CD4-positive, alpha-beta T cell treated with Interleukin-6 at 100 ng/mL for 8 hours (primary cell): ENCODE measurements around the gene CRADD.
"Not testable (repeated sequence)": the region's sequence is repeated elsewhere in the genome, so short reads cannot be mapped to it uniquely, and the experiment has no call there.

Source experiments
- DNase-seq: peaks from one replicate; pipeline ENCODE4 v3.0.0-alpha.2; 2020; ENCODE audit warnings: mixed read lengths, low spot score

Gene CRADD

DNA sequence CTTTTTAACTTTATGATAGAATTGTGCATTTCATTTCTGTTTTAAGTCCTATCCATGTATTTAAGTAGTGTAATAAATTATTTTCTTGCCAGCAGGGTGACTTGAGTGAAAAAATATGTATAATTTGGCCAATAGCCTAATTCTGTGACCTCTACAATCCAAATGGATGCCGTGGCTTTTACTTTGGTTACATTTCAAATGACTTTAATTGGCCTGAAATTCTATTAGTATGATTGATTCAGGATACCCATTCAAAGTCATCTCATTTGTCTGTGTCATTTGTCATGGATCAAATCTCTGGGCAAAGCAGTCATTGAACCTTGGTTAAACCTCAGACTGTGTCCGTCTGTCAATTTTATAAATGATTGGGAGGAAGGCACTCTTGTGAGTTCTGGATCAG lies 29.6 kb downstream of the CRADD start:
- no peak for DNase-seq

DNA sequence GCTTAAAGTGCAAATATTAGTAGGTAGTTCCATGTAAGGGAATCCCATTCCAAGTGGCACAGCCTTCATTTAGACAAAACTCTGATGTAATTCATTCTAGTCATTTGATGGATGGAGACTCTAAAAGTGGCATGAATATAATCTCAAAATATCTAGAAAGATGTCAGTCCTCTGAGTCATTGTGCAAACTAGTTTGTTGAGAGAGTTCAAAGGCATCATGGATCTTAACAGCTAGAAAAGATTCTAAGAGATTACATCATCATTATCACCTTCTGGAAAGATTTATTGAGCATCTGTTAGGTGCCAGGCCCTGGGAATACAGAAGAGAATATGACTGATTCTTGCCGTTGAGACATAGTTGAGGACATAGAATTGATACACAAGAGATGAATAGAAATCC lies 30.7 kb downstream of the CRADD start:
- DNase-seq = no peak

DNA sequence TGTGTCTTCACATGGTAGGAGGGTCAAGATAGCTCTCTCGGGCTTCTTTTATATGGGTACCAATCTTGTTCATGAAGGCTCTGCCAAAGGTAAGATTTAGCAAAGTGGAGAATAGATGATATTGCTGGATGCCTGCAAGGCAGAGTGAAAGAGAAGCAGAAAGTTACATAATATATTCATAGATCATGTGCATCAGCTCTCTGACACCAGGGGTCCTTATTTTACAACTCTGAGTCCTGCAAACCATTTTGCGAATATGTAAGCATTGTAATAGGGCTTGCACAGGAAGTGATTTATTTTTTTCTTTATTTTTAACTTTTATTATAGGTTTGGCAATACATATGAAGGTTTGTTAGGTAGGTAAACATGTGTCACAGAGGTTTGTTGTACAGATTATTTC lies 31.8 kb downstream of the CRADD start:
- no peak for DNase-seq

DNA sequence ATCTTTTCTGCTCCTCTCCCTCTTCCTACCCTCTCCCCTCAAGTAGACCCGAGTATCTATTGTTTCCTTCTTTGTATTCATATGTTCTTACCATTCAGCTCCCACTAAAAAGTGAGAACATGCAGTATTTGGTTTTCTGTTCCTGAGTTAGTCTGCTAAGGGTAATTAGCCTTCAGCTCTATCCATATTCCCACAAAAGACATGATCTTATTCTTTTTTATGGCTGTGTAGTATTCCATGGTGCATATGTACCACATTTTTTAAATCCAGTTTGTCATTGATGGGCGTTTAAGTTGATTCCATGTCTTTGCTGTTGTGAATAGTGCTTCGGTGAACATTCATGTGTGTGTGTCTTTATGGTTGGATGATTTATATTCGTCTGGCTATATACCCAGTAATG lies 32.2 kb downstream of the CRADD start:
- DNase-seq = no peak

DNA sequence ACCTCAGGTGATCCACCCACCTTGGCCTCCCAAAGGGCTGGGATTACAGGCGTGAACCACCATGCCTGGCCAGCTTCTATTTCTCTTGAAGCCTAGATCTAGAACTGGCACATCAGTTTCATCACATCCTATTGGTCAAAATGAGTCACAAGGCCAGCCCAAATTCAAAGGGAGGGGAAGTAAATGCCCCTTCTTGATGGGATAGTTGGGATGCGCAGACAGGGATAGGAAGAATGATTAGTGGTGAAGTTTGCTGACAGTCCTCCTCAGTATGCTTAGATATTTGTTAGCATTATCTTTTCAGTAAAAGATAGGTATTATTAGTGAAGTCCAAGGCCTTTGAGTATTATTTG lies 33.4 kb downstream of the CRADD start:
- DNase-seq = no peak

DNA sequence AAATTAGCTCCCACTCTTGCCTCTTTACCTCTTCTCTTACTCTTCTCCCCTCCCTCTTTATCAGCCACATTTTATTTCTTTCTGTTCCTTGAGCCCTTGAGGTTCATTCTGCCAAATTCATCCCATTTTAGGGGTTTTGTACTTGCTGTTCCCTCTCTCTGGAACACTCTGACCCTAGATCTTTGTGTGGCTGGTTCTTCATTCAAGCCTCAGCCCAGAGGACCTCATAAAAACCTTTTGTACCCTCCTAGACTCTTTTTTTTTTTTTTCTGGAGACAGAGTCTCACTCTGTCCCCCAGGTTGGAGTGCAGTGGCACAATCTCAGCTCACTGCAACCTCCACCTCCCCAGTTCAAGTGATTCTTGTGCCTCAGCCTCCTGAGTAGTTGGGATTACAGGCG lies 34.3 kb downstream of the CRADD start:
- DNase-seq = not testable (repeated sequence)

DNA sequence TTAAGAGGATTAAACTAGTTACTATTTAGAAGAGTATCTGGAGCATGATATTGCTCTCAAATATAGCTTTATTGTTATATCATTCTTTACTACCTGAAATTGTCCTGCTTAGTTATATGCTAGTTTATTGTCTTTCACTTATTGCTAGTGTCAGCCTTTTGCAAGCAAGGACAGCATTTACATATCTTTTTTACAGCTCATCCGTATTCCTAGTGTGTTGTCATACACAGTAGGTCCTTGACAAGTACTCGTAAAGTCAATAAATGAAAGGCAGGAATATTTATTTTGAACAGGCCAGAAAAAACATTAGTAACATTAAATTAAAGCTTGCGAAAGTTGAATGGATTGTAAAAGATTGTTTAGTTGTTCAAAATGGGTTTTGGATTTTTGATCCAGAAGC lies 35.0 kb downstream of the CRADD start:
- no peak for DNase-seq

DNA sequence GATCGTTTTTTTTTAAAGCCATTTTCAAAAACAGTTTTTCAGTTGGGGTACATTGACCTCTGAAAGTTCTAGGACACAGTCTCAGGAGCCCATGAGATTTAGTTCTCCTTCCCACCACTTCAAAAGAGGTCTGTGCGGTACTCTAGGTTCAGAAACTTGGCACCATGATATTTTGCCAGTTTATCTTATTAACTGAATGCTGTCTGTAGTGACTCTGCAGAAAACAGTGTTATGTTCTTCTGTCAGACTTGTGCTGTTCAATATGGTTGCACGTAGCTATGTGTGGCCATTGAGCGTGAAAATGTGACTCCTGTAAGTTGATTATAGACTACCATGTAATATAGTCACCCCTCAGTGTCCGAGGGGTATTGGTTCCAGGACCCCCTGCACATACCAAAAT lies 35.9 kb downstream of the CRADD start:
- DNase-seq = no peak

DNA sequence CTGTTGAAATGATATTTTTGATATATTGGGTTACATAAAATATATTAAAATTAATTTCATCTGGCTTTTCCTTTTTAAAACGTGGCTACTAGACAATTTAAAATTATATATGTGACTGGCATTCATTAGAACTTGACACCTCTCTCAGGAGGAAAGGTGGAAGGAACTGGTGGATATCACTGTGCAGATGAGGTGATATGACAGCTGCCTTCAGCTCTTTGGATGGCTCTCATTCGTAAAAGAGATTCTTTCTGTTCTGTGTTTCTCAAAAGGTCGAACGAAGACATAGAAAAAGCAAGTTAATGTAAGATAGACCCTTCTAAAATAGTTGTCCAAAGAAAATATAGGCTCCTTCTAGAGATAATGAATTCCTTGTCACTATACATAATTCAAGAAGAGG lies 36.6 kb downstream of the CRADD start:
- no peak for DNase-seq

DNA sequence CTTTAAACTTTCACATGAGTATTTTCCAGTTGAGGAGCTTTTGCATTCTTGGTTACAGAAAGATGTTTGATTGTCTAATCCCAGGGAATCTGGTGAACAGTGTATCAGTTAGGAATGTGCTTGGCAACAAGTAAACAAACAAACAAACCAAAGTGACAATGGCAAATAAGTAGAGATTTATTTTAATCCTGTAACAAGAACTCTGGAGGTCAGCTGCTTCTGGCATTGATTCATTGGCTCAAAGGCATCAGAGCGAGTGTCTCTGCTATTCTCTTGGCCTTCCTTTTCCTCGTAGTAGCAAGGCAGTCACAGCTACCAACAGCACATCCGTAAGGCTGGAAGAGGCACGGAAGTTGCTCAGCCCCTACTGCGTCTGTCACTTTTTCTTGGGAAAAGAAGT lies 37.2 kb downstream of the CRADD start:
- no peak for DNase-seq

DNA sequence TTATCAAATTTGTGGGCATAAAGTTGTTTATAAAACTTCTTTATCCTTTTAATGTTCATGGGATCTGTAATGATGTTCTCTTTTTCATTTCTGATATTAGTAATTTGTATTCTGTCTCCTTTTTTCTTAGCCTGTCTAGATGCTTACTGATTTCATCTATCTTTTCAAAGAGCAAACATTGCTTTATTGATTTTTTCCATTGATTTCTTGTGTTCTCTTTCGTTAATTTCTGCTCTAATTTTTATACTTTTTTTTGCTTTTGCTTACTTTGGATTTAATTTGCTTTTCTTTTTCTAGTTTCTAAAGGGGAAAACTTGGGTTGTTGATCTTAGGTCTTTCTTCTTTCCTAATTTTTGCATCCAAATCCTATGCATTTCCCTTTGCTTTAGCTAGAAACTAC lies 42.5 kb downstream of the CRADD start:
- no peak for DNase-seq

DNA sequence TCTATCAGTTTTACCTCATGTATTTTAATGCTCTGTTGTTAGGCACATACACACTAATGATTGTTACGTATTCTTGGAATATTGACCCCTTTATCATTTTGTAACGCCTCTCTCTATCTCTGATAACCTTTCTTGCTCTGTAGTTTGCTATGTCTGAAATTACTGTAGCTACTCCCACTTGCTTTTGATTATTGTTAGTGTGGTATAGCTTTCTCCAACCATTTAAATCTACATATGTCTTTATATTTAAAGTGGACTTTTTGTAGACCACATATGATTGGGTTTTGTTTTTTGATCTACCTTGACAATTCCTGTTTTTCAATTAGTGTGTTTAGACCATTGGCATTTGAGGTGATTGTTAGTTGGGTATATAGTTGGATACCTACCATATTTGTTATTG lies 43.4 kb downstream of the CRADD start:
- no peak for DNase-seq

DNA sequence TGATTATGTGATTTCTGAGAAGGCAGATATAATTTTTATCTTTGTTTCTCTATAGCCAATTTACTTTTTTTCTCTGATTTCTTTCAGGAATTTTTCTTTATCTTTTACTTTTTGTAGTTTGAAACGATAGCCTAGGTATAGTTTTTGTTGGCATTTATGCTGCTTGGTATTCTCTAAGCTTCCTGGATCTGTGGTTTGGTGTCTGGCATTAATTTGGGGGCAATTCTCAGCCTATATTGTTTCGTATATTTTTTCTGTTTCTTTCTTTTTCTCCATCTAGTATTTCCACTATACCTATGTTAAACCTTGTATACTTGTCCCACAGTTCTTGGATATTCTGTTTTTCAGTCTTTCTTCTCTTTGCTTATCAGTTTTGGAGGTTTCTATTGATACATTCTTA lies 45.0 kb downstream of the CRADD start:
- no peak for DNase-seq

DNA sequence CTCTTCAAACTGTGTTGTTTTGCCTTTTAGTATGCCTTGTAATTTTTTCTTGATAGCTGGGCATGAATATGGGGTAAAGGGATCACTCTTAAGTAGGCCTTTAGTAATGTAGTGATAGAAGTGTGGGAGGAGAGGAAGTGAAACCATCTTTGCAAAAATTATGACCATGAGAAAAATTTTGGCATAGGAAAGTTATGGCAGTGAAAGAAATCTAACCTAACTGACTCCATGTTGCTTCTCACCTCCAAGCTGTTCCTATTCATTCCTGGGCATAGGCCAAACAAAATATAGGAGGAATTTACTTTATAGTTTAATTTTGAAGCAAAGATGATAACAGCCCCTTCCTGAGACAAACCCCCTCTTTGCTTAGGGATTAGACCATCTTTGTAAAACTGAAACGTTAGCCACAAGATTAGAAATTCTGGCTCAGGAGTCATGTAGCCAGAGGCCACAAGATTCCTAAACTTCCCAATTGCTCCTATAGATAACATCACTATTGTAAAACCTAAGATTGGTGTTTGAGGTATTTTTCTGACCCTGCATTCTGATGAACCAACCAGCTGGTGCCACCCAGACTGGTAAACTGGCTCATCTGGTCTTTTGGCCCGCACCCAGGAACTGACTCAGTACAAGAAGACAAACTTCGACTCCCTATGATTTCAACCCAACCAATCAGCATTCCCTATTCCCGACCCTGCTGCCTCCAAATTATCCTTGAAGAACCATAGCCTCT lies 45.8 kb downstream of the CRADD start:
- DNase-seq = no peak

DNA sequence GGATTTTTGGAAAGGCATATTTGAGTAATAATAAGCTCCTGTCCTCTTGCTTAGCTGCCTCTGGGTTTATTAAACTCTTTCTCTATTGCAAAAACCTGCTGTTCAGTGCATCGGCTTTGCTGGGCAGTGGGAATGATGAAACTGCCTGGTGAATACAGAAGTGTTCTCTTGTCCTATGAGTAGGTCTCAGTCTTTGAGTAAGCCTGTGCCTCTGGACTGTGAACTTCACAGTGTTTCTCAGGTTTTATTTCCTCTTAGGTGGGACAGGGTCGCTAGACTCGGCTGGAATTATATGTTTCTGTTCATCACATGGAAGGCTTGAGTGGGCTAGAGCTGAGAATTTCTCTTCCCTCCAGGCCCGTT lies 46.4 kb downstream of the CRADD start:
- DNase-seq = no peak

DNA sequence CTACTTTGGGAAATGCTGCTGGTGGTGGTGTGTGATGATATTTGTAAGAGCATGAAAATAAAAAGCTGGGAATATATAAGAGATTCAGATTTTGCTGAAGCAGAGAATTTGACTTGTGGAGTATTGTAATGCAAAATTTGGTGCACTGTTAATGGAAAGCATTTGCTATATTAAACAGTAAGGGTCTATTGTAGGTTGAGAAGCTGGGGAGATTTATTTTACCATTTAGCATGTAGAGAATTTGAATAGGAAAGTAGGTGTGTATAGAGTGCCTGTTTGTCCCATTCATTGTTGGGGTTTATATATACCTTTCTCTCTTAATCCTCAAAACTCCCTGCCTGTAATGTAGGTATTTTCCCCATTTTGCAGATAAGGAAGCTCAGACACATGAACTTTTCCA lies 48.4 kb downstream of the CRADD start:
- DNase-seq = no peak

DNA sequence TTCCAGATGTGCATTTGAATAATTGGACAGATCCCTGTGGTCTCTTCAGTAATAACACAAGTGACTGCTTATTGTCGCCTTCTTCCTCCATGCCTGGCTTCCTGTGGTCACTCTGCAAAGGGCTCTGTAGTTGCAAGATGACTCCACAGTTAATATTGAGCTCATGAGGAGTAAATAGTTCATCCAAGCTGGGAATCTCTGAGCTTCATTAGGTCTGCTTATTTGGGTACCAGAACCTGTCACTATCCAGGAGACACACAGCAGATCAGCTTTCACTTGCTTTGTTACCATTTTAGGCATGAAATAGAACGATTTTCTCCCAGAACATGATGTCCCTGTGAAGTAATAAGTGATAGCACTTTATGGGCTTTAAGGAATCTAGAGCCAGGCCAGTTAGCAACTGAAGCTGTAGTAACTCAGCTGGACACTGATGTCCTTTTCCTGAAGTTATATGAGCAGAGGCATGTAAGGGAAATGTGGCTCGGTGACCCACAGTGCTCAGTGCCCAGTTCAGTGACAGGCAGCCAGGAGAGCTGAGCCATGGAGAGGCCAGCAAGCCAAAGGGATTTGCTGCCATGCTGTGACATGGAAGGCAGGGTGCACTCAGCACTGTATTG lies 50.1 kb downstream of the CRADD start:
- DNase-seq = no peak

DNA sequence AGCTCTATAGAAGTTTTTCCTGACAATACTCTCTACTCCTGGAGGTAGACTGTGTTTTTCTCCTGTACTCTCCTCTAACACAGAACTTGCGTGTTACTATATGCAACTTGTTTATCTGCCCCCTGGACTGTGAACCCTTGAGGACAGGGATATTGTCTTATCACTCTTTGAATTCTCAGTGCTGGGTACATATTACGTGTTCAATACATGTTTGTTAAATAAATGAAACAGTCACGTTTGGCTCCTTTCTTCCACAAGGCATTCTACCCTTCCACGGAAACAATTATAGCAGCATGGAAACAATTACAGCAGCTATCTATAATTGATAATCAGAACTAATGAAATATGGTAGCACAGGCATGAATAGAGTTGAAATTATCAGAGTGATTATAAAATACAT lies 50.7 kb downstream of the CRADD start:
- DNase-seq = no peak

DNA sequence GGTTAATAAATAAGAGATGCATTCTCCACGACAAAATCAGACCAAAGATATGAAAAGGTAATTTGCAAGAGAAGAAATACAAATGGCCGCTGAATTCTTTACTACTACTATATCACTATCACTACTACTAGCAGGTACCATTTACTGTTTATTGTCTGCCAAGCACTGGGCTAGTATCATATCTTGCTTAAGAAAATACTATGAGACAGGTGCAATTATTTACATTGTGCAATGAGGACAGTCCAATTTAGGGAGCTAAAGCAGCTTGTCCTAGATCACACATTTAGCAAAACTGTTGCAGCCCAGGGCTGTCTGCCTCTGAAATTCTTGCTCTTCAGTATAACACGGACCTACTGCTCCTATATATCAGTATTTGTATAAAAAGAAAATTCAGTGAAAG lies 52.8 kb downstream of the CRADD start:
- no peak for DNase-seq

DNA sequence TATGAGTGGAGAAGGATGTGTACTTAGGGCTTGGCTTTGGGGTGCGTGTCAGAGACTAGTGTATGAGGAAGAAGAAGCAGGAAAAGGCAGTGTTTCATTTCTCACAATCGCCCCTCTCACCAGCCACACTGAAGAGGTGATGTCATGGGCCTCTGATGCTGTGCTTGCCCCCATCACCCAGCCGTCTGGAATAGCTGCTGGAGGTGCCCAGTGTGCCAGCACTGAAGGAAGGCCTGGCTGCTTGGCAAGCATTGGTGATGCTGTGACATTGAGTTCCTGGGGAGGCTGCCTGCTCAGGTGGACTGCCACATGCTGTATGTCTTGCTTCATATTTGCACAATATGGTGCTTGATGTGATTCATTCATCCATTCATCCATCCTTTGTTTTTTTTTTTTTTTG lies 56.2 kb downstream of the CRADD start:
- DNase-seq = no peak

DNA sequence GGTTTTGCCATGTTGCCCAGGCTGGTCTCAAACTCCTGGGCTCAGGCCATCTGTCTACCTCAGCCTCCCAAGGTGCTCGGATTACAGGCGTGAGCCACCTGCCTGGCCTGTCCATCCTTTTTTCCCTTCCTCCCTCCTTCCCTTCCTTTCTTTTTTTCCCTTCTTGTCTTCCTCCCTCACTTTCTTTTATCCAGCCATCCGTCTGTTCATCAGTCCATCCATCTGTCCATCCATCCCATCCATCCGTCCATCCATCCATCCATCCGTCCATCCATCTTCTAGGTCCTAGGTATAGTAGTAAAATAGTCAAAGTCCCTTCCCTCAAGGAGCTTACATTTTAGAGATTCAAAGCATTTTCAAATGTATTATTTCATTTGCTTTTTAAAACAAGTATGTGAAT lies 56.8 kb downstream of the CRADD start:
- DNase-seq = no peak

DNA sequence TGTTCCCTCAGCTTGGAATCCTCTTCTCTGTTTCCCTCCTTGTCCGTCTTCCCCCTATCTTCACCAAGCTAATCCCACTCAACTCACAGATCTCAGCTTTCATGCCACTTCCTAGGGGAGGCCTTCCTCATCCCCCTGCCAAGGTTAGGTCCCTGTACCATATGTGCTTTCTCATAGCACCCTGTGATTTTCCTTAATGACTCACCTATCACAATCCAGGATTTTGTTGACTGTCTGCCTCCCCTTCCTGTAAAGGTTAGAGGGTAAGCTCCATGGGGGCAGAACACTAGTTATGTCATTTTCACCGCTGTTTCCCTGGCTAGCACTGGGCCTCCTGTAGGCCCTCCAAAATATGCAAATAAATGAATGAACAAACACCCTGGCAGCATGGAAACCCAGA lies 57.6 kb downstream of the CRADD start:
- no peak for DNase-seq

DNA sequence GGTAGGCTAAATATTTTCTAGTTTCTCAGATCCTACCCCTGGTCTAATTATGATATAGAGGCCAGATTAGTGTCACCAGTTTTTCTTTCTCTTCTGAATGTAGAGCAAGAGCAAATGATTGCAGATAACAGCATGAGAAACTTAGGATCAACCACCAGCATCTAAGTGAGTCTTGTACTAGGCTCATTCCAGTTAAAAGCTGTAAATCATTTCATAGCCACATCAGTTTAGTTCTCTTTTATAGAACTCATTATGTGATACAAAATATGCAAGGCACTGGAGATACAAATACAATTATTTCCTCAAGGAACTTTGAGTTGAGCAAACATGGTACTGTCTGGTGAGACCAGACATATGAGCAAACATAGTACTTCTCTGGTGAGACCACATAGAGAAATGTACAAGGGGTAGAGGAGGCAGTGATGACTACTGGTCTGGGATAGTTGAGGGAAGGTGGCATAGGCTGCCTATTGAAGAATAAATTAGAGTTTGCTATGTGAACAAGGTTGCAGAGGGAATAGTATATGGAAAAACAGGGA lies 59.5 kb downstream of the CRADD start:
- DNase-seq = no peak
